Keratinocyte (primary cell): ENCODE measurements around the gene TBL1XR1. TPM values are rescaled to one million over a fixed set of nuclear protein-coding genes. Genes with fewer than 3 reads are reported as not detected.

Source experiments
- DNase-seq: peaks from one replicate; pipeline ENCODE4 v3.0.0-alpha.2; 2011; ENCODE audit warnings: low read depth, missing footprints, low spot score
- FAIRE-seq: peaks from 2 replicates; lab custom pipeline; 2011; peaks lifted over from hg19 to GRCh38; lab: Jason Lieb, UNC
- H2AFZ ChIP-seq: 2 replicates; pipeline ENCODE4 v1.6.0; 2012; ENCODE audit warnings: low read length, control low read depth, inconsistent platforms; ENCODE audit not compliant: control insufficient read depth
- H3K27ac ChIP-seq: 2 replicates; pipeline ENCODE4 v1.5.1; 2011; ENCODE audit warnings: low read length; ENCODE audit not compliant: control insufficient read depth, insufficient read depth
- H3K27me3 ChIP-seq: 3 replicates; pipeline ENCODE4 v1.6.0; 2011; ENCODE audit warnings: low read length; ENCODE audit not compliant: control insufficient read depth, insufficient read depth; ENCODE audit errors: extremely low read depth
- H3K36me3 ChIP-seq, 2 experiments: 2 replicates in 1 of 2; 3 replicates in 1 of 2; pipeline ENCODE4 v1.5.1; 2011; ENCODE audit warnings: low read length in 2 of 2, mild to moderate bottlenecking in 1 of 2; ENCODE audit not compliant: control insufficient read depth in 2 of 2, insufficient read depth in 2 of 2; ENCODE audit errors: extremely low read depth in 1 of 2
- H3K4me1 ChIP-seq: 3 replicates; pipeline ENCODE4 v1.5.1; 2011; ENCODE audit warnings: low read length; ENCODE audit not compliant: control insufficient read depth, insufficient read depth; ENCODE audit errors: extremely low read depth
- H3K4me2 ChIP-seq: 3 replicates; pipeline ENCODE4 v1.6.0; 2011; ENCODE audit warnings: low read depth, low read length; ENCODE audit not compliant: control insufficient read depth, insufficient read depth; ENCODE audit errors: extremely low read depth
- H3K4me3 ChIP-seq, 3 experiments: fragments of 200-600 bp in 1 of 3; sonication (generic) in 1 of 3; 2 replicates in 2 of 3; 3 replicates in 1 of 3; pipeline ENCODE4 v1.5.1; 2011 to 2016; ENCODE audit warnings: low read length in 3 of 3, mild to moderate bottlenecking in 3 of 3, control low read depth in 2 of 3, inconsistent platforms in 1 of 3, low read depth in 1 of 3, mixed read lengths in 1 of 3, mixed run types in 1 of 3, moderate library complexity in 1 of 3; ENCODE audit not compliant: control insufficient read depth in 2 of 3, insufficient read depth in 2 of 3; ENCODE audit errors: extremely low read depth in 1 of 3
- H3K79me2 ChIP-seq: 2 replicates; pipeline ENCODE4 v1.6.0; 2012; ENCODE audit warnings: low read length; ENCODE audit not compliant: control insufficient read depth, insufficient read depth
- H3K9ac ChIP-seq: 3 replicates; pipeline ENCODE4 v1.6.0; 2011; ENCODE audit warnings: low read length; ENCODE audit not compliant: control insufficient read depth, insufficient read depth; ENCODE audit errors: extremely low read depth
- H3K9me1 ChIP-seq: 3 replicates; pipeline ENCODE4 v1.6.0; 2011; ENCODE audit warnings: low read length; ENCODE audit not compliant: control insufficient read depth, insufficient read depth; ENCODE audit errors: extremely low read depth
- H3K9me3 ChIP-seq: 2 replicates; pipeline ENCODE4 v1.5.1; 2012; ENCODE audit warnings: low read depth, low read length; ENCODE audit not compliant: control insufficient read depth
- H4K20me1 ChIP-seq: 3 replicates; pipeline ENCODE4 v1.6.0; 2011; ENCODE audit warnings: low read length; ENCODE audit not compliant: control insufficient read depth, insufficient read depth; ENCODE audit errors: extremely low read depth
- CTCF ChIP-seq, 3 experiments: IDR thresholded peaks in 1 of 3; conservative IDR thresholded peaks in 1 of 3; optimal IDR thresholded peaks in 1 of 3; 2 replicates in 2 of 3; 3 replicates in 1 of 3; pipeline versions ENCODE3 to v1.5.1; 2011; ENCODE audit warnings: low read length in 3 of 3, mild to moderate bottlenecking in 3 of 3, moderate library complexity in 2 of 3, control low read depth in 1 of 3, inconsistent platforms in 1 of 3; ENCODE audit not compliant: insufficient read depth in 2 of 3; ENCODE audit errors: extremely low read depth in 1 of 3
- EZH2 ChIP-seq: IDR thresholded peaks from one replicate; pipeline ENCODE4 v1.6.1; 2012; ENCODE audit warnings: inconsistent platforms, mild to moderate bottlenecking, low read length, moderate library complexity
- dilution Hi-C: fragments of 300-500 bp; cut with MboI; formaldehyde crosslinking; loops from one replicate; pipeline ENCODE4 v1.7.0; 2020; ENCODE audit warnings: low sequenced_read_pairs; ENCODE audit not compliant: extremely low pct_ligation_motif_present
- polyA plus RNA-seq, 5 experiments: library from polyadenylated mRNA; depleted of rRNA in 3 of 5; stranded (reverse) in 3 of 5; stranded (forward) in 1 of 5; unstranded in 1 of 5; fragments of >200 nt; gene quantifications; 1 replicate in 1 of 5; 2 replicates in 3 of 5; 3 replicates in 1 of 5; pipeline versions ENCODE4 v1.2.1 to v1.2.3, GENCODE V29; 2011 to 2012; ENCODE audit warnings: missing spikeins in 2 of 5, low read depth in 1 of 5, low replicate concordance in 1 of 5

Gene TBL1XR1
- polyA plus RNA-seq, 1 donor (not counting 4 experiments of a cell fraction or from before 2014, with no cell fraction given), result 169 TPM

- DNase-seq, result no peak
- H3K9me1 ChIP-seq, result no peaks in the 10 kb centered on the region
- H3K4me1 ChIP-seq, result peaks cover 4% of the 10 kb centered on the region
- H2AFZ ChIP-seq, result no peak overlapping the region
- no peak overlapping the region for H3K27ac ChIP-seq
- no peak for TF ChIP-seq EZH2
- TF ChIP-seq CTCF (optimal IDR thresholded peaks at IDR 0.05 in 1 of 3, IDR thresholded peaks at IDR 0.05 in 1 of 3, conservative IDR thresholded peaks at IDR 0.05 in 1 of 3; ENCODE audit: extremely low read depth in 1 of 3, insufficient read depth in 2 of 3, low read length in 3 of 3), result no peak
- H3K4me3 ChIP-seq, result no peak overlapping the region
- H3K9ac ChIP-seq, result no peak overlapping the region
- no peaks in the 10 kb centered on the region for H4K20me1 ChIP-seq
- dilution Hi-C loops, result no loop called here
- H3K79me2 ChIP-seq, result peaks cover 90% of the 10 kb centered on the region
- peaks cover 0 to 3% of the 10 kb centered on the region in 2 experiments for H3K36me3 ChIP-seq
- FAIRE-seq, result peak; percentile 49
- no peak overlapping the region for H3K4me2 ChIP-seq
- H3K9me3 ChIP-seq, result no peaks in the 10 kb centered on the region
- no peaks in the 10 kb centered on the region for H3K27me3 ChIP-seq
Measured at GRCh38 chr3:177084616-177085015, 112.7 kb downstream of the TBL1XR1 start.

- dilution Hi-C loops, result no loop called here
- no peaks in the 10 kb centered on the region for H4K20me1 ChIP-seq
Measured at GRCh38 chr3:177080122-177080521, 117.2 kb downstream of the TBL1XR1 start.

More at GRCh38 chr3:177080122-177080521, 117.2 kb downstream of the TBL1XR1 start:
- Histone ChIP-seq H3K9me3 (no peaks in the 10 kb centered on the region), H3K27me3 (no peaks in the 10 kb centered on the region), H2AFZ (no peak overlapping the region), H3K27ac (no peak overlapping the region), H3K36me3 (no peaks in the 10 kb centered on the region), H3K4me1 (no peaks in the 10 kb centered on the region), H3K4me2 (no peak overlapping the region), H3K4me3 (no peak overlapping the region), H3K9ac (no peak overlapping the region), H3K9me1 (peaks cover 4% of the 10 kb centered on the region), H3K79me2 (peaks cover 85% of the 10 kb centered on the region)
- DNase-seq (no peak), FAIRE-seq (no peak)
- TF ChIP-seq EZH2 (no peak), CTCF (optimal IDR thresholded peaks at IDR 0.05 in 1 of 3, IDR thresholded peaks at IDR 0.05 in 1 of 3, conservative IDR thresholded peaks at IDR 0.05 in 1 of 3; ENCODE audit: extremely low read depth in 1 of 3, insufficient read depth in 2 of 3, low read length in 3 of 3) (no peak)
